ENCODE measurements around the gene HMGB1.

The HMGB1 gene

DNA sequence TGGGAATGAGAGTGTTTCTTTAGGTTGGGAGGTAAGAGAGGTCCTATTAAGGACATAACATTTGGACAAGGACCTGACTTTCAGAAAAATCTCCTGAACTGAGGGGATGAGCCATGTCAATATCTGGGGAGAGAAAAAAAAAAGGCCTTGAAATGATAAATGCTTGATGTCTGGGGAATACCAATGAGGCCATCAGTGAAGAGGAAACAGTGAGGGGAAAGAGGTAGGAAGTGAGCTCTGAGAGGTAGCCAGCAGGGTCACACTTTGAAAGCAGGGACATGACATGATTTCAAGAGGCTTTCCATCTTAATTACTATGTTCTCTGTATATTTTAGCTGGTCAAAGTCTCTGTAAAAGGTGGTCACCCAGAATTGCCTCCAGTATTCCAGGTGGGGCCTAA, 53.4 kb downstream of the HMGB1 start:
- TF ChIP-seq, protein P1, sequence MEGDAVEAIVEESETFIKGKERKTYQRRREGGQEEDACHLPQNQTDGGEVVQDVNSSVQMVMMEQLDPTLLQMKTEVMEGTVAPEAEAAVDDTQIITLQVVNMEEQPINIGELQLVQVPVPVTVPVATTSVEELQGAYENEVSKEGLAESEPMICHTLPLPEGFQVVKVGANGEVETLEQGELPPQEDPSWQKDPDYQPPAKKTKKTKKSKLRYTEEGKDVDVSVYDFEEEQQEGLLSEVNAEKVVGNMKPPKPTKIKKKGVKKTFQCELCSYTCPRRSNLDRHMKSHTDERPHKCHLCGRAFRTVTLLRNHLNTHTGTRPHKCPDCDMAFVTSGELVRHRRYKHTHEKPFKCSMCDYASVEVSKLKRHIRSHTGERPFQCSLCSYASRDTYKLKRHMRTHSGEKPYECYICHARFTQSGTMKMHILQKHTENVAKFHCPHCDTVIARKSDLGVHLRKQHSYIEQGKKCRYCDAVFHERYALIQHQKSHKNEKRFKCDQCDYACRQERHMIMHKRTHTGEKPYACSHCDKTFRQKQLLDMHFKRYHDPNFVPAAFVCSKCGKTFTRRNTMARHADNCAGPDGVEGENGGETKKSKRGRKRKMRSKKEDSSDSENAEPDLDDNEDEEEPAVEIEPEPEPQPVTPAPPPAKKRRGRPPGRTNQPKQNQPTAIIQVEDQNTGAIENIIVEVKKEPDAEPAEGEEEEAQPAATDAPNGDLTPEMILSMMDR (IDR thresholded peaks at IDR 0.05; ENCODE audit: insufficient read depth, low read depth, low read length, missing control alignments): no peak
- DNase-seq (ENCODE audit: low read depth): no peak
- no peak overlapping the region for H3K4me3 ChIP-seq (ENCODE audit: low read length)

DNA sequence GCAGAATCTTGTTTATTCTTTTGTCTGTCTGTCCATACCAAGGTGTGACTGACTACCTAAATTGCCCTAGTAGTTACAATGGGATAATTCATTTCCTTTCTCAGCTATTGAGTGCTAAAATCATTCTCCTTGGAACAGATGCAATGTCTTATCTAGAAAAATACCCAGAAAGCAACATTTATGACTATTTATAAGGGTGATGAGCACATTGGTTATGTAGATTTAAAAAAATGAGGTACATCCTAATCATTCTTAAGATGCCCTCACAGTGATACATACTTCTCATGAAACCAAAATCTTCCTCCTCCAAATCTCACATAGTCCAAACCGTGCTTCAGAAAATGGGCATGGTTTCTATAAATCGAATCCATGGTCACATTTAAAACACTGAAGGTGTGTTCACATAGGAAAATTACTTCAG, 55.0 kb downstream of the HMGB1 start:
- TF ChIP-seq, protein P1 (IDR thresholded peaks at IDR 0.05; ENCODE audit: insufficient read depth, low read depth, low read length, missing control alignments): no peak
- no peak for DNase-seq (ENCODE audit: low read depth)
- no peak overlapping the region for H3K4me3 ChIP-seq (ENCODE audit: low read length)

DNA sequence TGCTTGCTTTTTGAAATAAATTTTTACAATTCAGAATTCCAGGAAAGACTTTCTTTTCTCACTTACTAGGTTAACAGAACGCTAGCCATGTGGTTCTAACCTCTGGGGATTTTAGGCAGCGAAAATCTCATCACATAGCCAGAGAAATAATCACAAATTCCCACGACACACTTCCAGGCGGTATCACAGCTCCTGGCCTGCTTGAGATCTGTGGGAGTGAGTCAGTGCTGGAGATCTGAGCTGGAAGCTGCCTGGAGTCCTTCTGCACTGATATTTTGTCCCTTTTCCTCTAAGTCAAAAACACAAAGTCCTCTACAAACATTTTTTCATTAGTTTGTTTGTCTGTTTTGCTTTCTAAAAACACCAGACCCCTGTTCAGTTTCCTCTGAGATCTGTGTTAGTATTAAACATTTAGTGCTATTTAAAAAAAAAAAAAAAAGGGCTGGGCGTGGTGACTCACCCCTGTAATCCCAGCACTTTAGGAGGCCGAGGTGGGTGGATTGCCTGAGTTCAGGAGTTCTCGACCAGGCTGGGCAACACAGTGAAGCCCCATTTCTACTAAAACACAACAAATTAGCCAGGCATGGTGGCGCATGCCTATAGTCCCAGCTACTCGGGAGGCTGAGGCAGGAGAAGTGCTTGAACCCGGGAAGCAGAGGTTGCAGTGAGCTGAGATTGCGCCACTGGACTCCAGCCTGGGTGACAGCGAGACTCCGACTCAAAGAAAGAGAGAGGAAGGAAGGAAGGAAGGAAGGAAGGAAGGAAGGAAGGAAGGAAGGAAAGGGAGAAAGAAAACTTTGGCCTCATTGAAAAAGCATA, 55.6 kb downstream of the HMGB1 start:
- TF ChIP-seq, protein P1 (IDR thresholded peaks at IDR 0.05; ENCODE audit: insufficient read depth, low read depth, low read length, missing control alignments): no peak
- H3K4me3 ChIP-seq (ENCODE audit: low read length): no peak overlapping the region
- DNase-seq (ENCODE audit: low read depth): peak; percentile 72

DNA sequence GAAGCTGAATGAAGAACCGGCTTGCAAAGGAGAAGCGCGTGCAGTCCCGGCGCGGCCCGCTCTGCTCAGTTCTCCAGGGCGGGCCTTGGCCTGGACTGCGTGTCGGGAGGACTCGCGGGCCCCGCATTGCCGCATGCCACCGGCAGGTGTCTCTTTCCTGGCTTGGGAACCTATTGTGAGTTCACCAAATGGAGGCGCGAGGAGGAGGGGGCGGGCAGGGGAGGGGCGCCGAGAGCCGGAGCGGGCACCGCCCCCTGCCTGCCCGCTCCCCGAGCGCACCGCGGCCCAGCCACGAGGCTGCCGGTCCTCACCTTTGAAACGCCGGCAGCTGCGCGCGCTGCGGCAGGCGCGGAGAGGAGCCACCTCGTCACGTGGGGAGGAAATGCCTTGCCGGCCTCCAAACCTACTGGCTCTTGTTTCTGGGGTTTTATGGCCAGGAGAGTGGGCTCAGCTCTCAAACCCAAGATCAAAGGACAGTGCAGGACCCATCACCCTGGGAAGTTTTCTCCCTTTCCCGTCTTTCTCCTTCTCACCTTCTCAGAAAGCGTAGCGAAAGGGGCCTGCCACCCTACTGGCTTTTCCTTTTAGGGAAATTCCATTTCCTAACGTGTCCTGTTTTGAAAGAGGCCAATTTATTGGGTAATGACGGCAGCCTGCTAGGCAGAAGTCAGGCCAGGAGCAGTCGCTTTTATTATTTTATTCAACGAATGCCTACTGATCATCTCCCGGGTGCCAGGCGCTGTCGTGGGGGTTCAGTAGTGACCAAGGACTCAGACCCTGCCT, 57.2 kb downstream of the HMGB1 start:
- H3K4me3 ChIP-seq (ENCODE audit: low read length): peak overlapping the region; percentile 27
- TF ChIP-seq, protein P1 (IDR thresholded peaks at IDR 0.05; ENCODE audit: insufficient read depth, low read depth, low read length, missing control alignments): peak; percentile 69
- peak; percentile 92 for DNase-seq (ENCODE audit: low read depth)

DNA sequence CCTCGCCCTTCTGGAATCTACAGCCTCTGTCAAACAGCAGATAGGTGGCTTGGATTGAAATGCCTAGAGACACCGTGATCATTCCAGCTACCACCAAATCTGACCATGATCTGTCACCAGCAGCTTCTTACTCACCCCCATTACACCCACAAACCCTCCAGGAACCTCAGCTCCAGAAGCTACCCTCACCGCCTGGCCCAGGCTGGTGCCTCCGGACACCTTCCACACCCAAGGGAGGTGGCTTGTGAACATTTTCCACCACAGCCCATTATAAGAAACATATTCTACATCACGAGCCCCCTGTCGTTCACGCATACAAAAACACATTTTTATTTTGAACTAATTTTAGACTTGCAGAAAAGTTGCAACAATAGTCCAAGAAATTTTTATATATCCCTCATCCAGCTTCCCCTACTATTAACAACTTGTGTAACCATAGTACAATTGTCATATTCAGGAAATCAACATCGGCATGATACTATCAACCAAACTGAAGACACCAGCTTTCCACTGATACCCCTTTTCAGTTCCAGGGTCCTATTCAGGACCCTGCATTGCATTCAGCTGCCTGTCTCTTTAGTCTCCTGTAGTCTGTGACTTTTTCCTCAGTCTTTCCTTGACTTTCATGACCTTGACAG, 58.8 kb downstream of the HMGB1 start:
- no peak for DNase-seq (ENCODE audit: low read depth)
- no peak overlapping the region for H3K4me3 ChIP-seq (ENCODE audit: low read length)
- TF ChIP-seq, protein P1 (IDR thresholded peaks at IDR 0.05; ENCODE audit: insufficient read depth, low read depth, low read length, missing control alignments): no peak

Data from epithelial cell of esophagus (primary cell).